ENCODE data around the gene CCDC93.

GRCh38 chr2:118054213-118055008 lies 40.5 kb upstream of the CCDC93 start:
- TF ChIP-seq SPI1 (IDR thresholded peaks at IDR 0.05; ENCODE audit: low read depth, low read length) = no peak
- no peak for TF ChIP-seq POLR2A (IDR thresholded peaks at IDR 0.05; ENCODE audit: low read depth, low read length)
- no peak for TF ChIP-seq POU2F2 (IDR thresholded peaks at IDR 0.05; ENCODE audit: low read depth, low read length)
